Measurements from ENCODE around the gene INS. TPM values are rescaled to one million over a fixed set of nuclear protein-coding genes. Genes with fewer than 3 reads are reported as not detected.

The INS gene
- total and polyA plus RNA-seq, 11 donors, result 0.67 to 1.8 TPM; not detected in 9

DNA sequence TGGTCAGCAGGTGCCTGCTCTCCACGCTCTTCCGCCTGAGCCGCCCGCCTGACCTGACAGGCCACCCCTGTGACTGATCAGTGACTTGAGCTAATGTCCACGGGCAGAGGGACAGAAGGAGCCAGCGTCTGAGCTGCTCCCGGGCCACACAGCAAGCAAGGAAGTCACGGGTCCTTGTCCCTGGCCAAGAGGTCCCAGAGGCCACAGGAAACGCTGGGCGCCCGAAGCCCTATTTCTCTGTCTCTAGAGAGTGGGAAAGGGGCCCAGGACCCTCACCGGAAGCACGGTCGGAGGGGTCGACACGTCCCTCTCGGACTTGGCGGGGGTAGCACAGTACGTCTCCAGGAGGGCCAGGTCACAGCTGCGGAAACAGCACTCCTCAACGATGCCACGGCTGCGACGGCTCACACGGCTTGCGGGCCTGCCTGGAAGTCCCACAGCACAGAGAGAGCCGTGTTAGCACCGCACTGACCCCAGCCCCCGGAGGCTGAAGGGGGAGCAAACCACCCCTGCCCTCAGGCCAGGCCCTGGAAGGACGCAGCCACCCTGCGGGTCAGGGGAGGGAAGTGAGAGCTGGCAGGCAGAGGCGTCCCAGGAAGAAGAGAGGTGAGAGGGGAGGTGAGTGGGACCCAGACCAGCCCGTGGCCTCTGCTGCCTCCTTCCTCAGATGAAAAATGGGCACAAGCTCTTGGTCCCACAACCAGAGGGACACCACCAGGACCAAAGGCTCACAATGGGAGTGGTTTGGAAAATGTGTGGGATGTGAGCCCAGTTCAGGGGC lies 27.6 kb downstream of the INS start:
- no peaks in the 10 kb centered on the region for H3K9me3 ChIP-seq
- intact Hi-C loops (cut with DNase I), result no loop called here
- peaks cover 0 to 12% (median 0%) of the 10 kb centered on the region in 9 donors for H3K36me3 ChIP-seq
- DNase-seq (peak in 2 of 5 donors; percentile 21 to 56), ATAC-seq (no peak)
- H3K27ac ChIP-seq, result no peak overlapping the region
- TF ChIP-seq POLR2A (IDR thresholded peaks at IDR 0.05), result no peak
- TF ChIP-seq, protein P1, sequence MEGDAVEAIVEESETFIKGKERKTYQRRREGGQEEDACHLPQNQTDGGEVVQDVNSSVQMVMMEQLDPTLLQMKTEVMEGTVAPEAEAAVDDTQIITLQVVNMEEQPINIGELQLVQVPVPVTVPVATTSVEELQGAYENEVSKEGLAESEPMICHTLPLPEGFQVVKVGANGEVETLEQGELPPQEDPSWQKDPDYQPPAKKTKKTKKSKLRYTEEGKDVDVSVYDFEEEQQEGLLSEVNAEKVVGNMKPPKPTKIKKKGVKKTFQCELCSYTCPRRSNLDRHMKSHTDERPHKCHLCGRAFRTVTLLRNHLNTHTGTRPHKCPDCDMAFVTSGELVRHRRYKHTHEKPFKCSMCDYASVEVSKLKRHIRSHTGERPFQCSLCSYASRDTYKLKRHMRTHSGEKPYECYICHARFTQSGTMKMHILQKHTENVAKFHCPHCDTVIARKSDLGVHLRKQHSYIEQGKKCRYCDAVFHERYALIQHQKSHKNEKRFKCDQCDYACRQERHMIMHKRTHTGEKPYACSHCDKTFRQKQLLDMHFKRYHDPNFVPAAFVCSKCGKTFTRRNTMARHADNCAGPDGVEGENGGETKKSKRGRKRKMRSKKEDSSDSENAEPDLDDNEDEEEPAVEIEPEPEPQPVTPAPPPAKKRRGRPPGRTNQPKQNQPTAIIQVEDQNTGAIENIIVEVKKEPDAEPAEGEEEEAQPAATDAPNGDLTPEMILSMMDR (IDR thresholded peaks at IDR 0.05), result no peak
- 55 to 87% (median 63%) methylated on average over 9 to 33 of the region's 33 CpGs for WGBS, 4 donors
- H3K4me1 ChIP-seq, result peaks cover 0 to 18% (median 0%) of the 10 kb centered on the region in 12 donors
- H3K27me3 ChIP-seq, result peaks cover 0 to 42% (median 23%) of the 10 kb centered on the region in 9 donors
- no peak overlapping the region for H3K4me3 ChIP-seq

DNA sequence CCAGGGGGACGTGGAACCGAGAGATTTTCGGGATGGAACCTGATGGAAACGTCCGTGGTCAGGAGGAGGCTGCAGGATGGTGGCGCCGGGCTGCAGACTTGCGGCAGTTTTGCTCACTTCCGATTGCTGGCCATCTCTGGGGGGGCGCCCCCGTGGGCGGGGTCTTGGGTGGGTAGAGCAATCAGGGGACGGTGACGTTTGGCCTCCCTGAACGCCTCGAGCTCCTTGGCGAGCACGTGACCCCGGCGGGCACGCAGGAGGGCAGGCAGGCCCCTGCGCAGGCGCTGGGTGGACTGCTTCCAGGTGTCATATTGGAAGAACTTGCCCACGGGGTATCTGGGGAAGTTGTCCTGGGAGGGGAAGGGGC lies 28.2 kb downstream of the INS start:
- Histone ChIP-seq H3K36me3 (peaks cover 0 to 12% (median 0%) of the 10 kb centered on the region in 9 donors), H3K4me3 (no peak overlapping the region), H3K27me3 (peaks cover 0 to 42% (median 20%) of the 10 kb centered on the region in 9 donors), H3K4me1 (peaks cover 0 to 12% (median 0%) of the 10 kb centered on the region in 12 donors), H3K27ac (no peak overlapping the region), H3K9me3 (no peaks in the 10 kb centered on the region)
- no peak for TF ChIP-seq POLR2A (IDR thresholded peaks at IDR 0.05)
- TF ChIP-seq, protein P1 (IDR thresholded peaks at IDR 0.05), result no peak
- ATAC-seq, result no peak
- intact Hi-C loops (cut with DNase I), result no loop called here
- WGBS, 4 donors, result 54 to 62% (median 57%) methylated on average over 15 to 24 of the region's 24 CpGs
- peak in 2 of 5 donors; percentile 15 to 61 for DNase-seq

- Histone ChIP-seq H3K4me1 (peaks cover 0 to 7% (median 0%) of the 10 kb centered on the region in 12 donors), H3K4me3 (no peak overlapping the region), H3K36me3 (peaks cover 0 to 12% (median 0%) of the 10 kb centered on the region in 9 donors), H3K27ac (no peak overlapping the region), H3K9me3 (no peaks in the 10 kb centered on the region), H3K27me3 (peaks cover 0 to 36% (median 16%) of the 10 kb centered on the region in 9 donors)
- WGBS, 4 donors, result 70 to 76% (median 72%) methylated on average over 6 of the region's 6 CpGs
- DNase-seq, result peak in 1 of 5 donors; percentile 9
- TF ChIP-seq, protein P1 (IDR thresholded peaks at IDR 0.05), result no peak
- no peak for TF ChIP-seq POLR2A (IDR thresholded peaks at IDR 0.05)
- no peak for ATAC-seq
- intact Hi-C loops (cut with DNase I), result no loop called here
These were observed 28.8 kb downstream of the INS start for GRCh38 chr11:2132246-2132645.

DNA sequence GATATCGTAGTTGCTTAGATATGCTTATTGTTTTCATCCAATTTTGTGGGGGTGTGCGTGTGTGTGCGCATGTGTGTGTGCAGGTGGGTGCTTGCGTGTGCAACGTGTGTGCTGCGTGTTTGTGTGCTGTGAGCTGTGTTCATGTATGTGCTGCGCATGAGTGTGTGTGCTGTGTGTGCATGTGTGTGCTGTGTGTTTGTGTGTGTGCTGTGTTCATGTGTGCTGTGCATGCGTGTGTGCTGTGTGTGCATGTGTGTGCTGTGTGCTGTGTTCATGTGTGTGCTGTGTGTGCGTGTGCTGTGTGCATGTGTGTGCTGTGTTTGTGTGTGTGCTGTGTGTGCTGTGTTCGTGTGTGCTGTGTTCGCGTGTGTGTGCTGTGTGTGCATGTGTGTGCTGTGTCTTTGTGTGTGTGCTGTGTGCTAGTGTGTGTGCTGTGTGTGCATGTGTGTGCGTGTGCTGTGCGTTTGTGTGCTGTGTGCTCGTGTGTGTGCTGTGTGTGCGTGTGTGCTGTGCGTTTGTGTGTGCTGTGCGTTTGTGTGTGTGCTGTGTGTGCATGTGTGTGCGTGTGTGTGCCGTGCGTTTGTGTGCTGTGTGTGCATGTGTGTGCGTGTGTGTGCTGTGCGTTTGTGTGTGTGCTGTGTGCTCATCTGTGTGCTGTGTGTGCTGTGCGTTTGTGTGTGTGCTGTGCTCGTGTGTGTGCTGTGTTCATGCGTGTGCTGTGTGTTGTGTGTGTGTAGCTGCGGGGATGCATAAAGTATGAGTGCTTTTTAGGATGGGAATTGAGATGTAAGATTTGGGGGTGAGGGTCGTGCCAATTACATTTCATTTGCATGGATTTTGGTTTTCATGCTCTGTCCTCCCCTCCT lies 29.4 kb downstream of the INS start:
- Histone ChIP-seq H3K9me3 (no peaks in the 10 kb centered on the region), H3K27ac (no peak overlapping the region), H3K4me1 (peaks cover 0 to 7% (median 0%) of the 10 kb centered on the region in 12 donors), H3K36me3 (peaks cover 0 to 12% (median 0%) of the 10 kb centered on the region in 9 donors), H3K27me3 (peaks cover 0 to 31% (median 15%) of the 10 kb centered on the region in 9 donors), H3K4me3 (no peak overlapping the region)
- WGBS, 4 donors, result 86 to 93% (median 87%) methylated on average over 28 of the region's 28 CpGs
- TF ChIP-seq, protein P1 (IDR thresholded peaks at IDR 0.05), result no peak
- TF ChIP-seq POLR2A (IDR thresholded peaks at IDR 0.05), result no peak
- DNase-seq (peak in 2 of 5 donors; percentile 8 to 30), ATAC-seq (no peak)
- intact Hi-C loops (cut with DNase I), result no loop called here
